ENCODE data around the gene SPOUT1. TPM values are rescaled to one million over a fixed set of nuclear protein-coding genes. Genes with fewer than 3 reads are reported as not detected.

Gene SPOUT1
- total and polyA plus RNA-seq, 3 experiments from 2014 or later: 77.3 to 143 (median 137) TPM

DNA sequence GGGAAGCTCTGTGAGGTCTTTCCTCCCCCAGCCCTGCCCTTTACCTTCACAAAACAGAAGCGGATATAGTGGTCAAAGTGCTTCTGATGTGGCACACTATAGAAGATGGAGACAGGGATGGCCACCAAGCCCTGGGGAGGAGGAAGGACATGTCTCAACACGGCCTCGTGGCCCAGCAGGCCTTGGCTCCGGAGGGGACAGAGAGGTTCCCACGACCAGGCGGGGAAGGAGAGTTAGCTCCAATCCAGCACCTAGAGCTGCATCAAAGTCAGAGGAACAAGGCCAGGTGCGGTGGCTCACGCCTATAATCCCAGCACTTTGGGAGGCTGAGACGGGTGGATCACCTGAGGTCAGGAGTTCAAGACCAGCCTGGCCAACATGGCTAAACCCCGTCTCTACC lies 4.1 kb upstream of the SPOUT1 start:
- Mint-ChIP-seq H3K4me3 (no peak overlapping the region), H3K9me3 (no peaks in the 10 kb centered on the region), H3K27ac (no peak overlapping the region), H3K27me3 (peaks cover 0 to 3% of the 10 kb centered on the region in 2 donors), H3K4me1 (peaks cover 11 to 15% (median 13%) of the 10 kb centered on the region in 3 donors), H3K36me3 (peaks cover 0 to 32% (median 0%) of the 10 kb centered on the region in 3 donors)
- DNase-seq: no peak
- Histone ChIP-seq H3K36me3 (ENCODE audit: insufficient read depth, low read length) (no peaks in the 10 kb centered on the region), H3K4me3 (ENCODE audit: low read length) (no peak overlapping the region), H3K27ac (ENCODE audit: low read depth, low read length) (no peak overlapping the region), H3K27me3 (ENCODE audit: insufficient read depth, low read length, poor library complexity, severe bottlenecking) (no peaks in the 10 kb centered on the region), H3K4me1 (ENCODE audit: insufficient read depth, low read length) (peaks cover 12% of the 10 kb centered on the region), H3K9me3 (ENCODE audit: low read length) (no peaks in the 10 kb centered on the region)
- CTCF ChIA-PET: no interaction called here
- POLR2A ChIA-PET: no interaction called here

DNA sequence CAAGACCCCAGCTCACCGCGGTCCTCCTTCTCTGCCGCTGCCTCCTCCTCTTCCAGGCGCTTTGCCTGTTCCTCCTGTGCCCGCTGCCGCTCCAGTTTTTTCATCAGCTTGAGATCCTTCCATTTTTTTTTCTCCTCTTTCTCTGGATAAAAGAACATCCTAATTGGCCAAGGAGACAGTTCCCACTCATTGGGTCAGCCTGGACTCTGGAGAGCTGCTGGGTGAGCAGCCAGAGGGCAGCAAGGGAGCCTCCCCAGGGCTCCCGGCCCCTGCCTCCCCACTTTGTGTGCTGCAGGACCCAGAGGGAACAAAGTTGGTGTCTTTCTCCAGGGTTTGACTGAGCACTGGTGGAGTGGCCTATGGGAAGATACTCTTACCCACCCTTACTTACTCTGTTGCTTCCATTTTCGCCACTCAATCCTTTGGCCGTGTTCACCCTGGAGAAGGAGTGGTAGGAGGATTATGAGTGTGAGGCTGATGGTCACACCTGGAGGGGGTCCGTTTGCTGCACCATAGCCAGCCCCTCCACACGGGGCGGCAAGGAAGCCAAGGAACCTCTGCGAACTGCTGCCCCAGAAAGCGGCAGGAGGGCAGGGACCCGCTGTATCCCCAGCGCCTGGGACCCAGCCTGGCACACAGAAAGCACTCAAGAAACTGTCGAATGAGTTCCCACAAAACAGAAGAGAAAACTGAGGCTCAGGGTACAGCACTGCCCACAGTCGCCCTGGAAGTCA lies 708 bp downstream of the SPOUT1 start:
- peaks cover 0 to 57% (median 0%) of the 10 kb centered on the region in 3 donors for H3K36me3 Mint-ChIP-seq
- CTCF ChIA-PET: interaction anchor here (0.6 to 2.5 kb wide), 3 partner anchors 10 to 191 kb away, joined by 3 to 28 read pairs (median 3); partner anchors contain the start of gene ENDOG
- H3K36me3 ChIP-seq (ENCODE audit: insufficient read depth, low read length): peaks cover 14% of the 10 kb centered on the region
- H3K4me3 Mint-ChIP-seq: peak overlapping the region; percentile 91 to 99 (median 93)
- peaks cover 17% of the 10 kb centered on the region for H3K4me1 ChIP-seq (ENCODE audit: insufficient read depth, low read length)
- peak overlapping the region; percentile 62 to 96 (median 91) for H3K27ac Mint-ChIP-seq
- H3K27ac ChIP-seq (ENCODE audit: low read depth, low read length): peak overlapping the region; percentile 67
- H3K27me3 Mint-ChIP-seq: peaks cover 0 to 6% of the 10 kb centered on the region in 2 donors
- POLR2A ChIA-PET: interaction anchor here (2.5 kb wide), 1 partner anchor 10 kb away, joined by 39 read pairs; the partner anchor contains the start of gene ENDOG
- no peaks in the 10 kb centered on the region for H3K9me3 ChIP-seq (ENCODE audit: low read length)
- no peaks in the 10 kb centered on the region for H3K27me3 ChIP-seq (ENCODE audit: insufficient read depth, low read length, poor library complexity, severe bottlenecking)
- no peaks in the 10 kb centered on the region for H3K9me3 Mint-ChIP-seq
- peak overlapping the region; percentile 94 for H3K4me3 ChIP-seq (ENCODE audit: low read length)
- H3K4me1 Mint-ChIP-seq: peaks cover 20 to 24% (median 21%) of the 10 kb centered on the region in 3 donors
- no peak for DNase-seq

DNA sequence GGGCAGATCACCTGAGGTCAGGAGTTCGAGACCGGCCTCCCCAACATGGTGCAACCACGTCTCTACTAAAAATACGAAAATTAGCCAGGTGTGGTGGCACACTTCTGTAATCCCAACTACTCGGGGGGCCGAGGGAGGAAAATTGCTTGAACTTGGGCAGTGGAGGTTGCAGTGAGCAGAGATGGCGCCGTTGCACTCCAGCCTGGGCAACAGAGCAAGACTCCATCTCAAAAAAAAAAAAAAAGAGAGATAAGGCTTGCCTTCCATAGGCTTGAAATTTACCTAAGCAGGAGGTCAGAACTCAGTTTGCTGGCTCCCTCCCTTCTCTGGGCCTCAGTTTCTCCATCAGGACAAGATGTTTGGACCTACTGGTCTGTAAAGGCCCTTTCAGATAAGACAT lies 1.3 kb downstream of the SPOUT1 start:
- H3K27ac ChIP-seq (ENCODE audit: low read depth, low read length): no peak overlapping the region
- Mint-ChIP-seq H3K36me3 (peaks cover 0 to 59% (median 0%) of the 10 kb centered on the region in 3 donors), H3K27me3 (peaks cover 0 to 6% of the 10 kb centered on the region in 2 donors), H3K4me1 (peaks cover 20 to 24% (median 21%) of the 10 kb centered on the region in 3 donors), H3K4me3 (peak overlapping the region; percentile 91 to 99 (median 93)), H3K9me3 (no peaks in the 10 kb centered on the region), H3K27ac (peak overlapping the region in 7 of 8 donors; percentile 62 to 96 (median 90))
- H3K4me3 ChIP-seq (ENCODE audit: low read length): no peak overlapping the region
- no peaks in the 10 kb centered on the region for H3K27me3 ChIP-seq (ENCODE audit: insufficient read depth, low read length, poor library complexity, severe bottlenecking)
- no peak for DNase-seq
- ChIA-PET POLR2A (interaction anchor here (2.5 kb wide), 1 partner anchor 9 kb away, joined by 39 read pairs; the partner anchor contains the start of gene ENDOG), CTCF (interaction anchor here (0.6 to 2.2 kb wide), 2 partner anchors 10 to 192 kb away, joined by 3 to 10 read pairs; partner anchors contain the start of gene ENDOG)
- H3K4me1 ChIP-seq (ENCODE audit: insufficient read depth, low read length): peaks cover 17% of the 10 kb centered on the region
- H3K36me3 ChIP-seq (ENCODE audit: insufficient read depth, low read length): peaks cover 14% of the 10 kb centered on the region
- H3K9me3 ChIP-seq (ENCODE audit: low read length): no peaks in the 10 kb centered on the region

DNA sequence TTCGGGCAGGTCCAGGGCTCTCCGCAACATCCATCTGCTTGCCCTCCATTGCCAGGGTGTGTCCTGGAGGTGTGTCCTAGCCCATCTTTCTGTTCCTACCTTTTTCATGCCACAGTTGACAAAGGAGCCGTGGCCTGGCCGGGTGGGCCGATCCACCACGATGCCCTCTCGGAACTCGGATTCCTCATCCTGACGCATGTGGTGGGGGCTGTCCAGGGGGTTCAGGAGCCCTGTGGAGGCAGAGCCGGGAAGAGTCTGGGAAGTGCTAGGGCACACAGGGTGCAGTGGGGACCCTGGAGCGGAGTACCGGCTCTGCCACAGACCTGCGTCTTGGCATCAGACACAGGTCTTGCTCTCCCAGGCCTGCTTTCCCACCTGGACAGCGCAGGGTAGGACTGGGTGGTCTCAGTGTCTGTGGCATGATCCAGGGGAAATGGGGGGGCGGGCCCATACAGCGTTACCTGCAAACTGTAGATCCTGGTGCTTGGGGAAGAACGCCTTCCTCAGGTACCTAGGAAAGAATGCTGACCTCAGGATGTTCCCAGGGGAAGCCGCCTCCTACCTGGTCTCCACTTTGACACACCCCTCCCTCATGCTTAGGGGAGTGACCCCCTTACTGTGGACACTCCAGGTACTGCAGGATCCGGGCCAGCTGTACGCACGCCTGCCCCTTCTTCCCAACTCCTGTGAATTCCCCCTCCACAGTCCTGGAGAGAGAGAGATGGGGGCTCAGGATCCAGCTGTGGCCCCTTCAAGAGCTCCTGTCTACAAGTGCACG lies 3.5 kb downstream of the SPOUT1 start:
- H3K27me3 Mint-ChIP-seq: peaks cover 0 to 6% of the 10 kb centered on the region in 2 donors
- no peaks in the 10 kb centered on the region for H3K27me3 ChIP-seq (ENCODE audit: insufficient read depth, low read length, poor library complexity, severe bottlenecking)
- CTCF ChIA-PET: interaction anchor here (2.2 kb wide), 1 partner anchor 8 kb away, joined by 10 read pairs; the partner anchor contains the start of gene ENDOG
- H3K9me3 Mint-ChIP-seq: no peaks in the 10 kb centered on the region
- H3K4me3 Mint-ChIP-seq: peak overlapping the region in 2 of 7 donors; percentile 25 to 30
- no peaks in the 10 kb centered on the region for H3K9me3 ChIP-seq (ENCODE audit: low read length)
- H3K27ac ChIP-seq (ENCODE audit: low read depth, low read length): no peak overlapping the region
- H3K36me3 ChIP-seq (ENCODE audit: insufficient read depth, low read length): peaks cover 19% of the 10 kb centered on the region
- DNase-seq: no peak
- POLR2A ChIA-PET: interaction anchor here (0.5 to 1.2 kb wide), 3 partner anchors 8 to 30 kb away, joined by 3 to 5 read pairs (median 3); partner anchors contain the start of gene ENDOG
- H3K4me1 Mint-ChIP-seq: peaks cover 21 to 28% (median 23%) of the 10 kb centered on the region in 3 donors
- peaks cover 0 to 75% (median 0%) of the 10 kb centered on the region in 3 donors for H3K36me3 Mint-ChIP-seq
- H3K27ac Mint-ChIP-seq: peak overlapping the region in 2 of 8 donors; percentile 22 to 63
- peaks cover 17% of the 10 kb centered on the region for H3K4me1 ChIP-seq (ENCODE audit: insufficient read depth, low read length)
- no peak overlapping the region for H3K4me3 ChIP-seq (ENCODE audit: low read length)

DNA sequence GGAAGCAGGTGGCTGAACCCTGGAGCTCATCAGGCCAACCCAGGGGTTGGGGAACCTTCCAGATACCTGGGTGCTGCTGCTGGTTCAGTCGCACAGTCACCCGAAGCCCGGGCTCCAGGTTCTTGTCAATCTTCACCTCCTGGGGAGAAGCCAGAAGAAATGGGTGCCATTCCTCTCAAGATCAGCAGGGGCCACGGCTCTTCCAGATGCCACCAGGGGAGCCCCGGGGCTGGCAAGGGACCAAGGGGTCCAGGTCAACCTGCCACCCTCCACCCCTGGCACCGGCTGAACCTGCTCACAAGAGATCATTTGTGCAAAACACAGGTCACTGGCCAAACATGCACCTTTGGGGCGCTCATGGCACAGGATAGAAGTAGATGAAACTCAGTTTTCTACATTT lies 4.7 kb downstream of the SPOUT1 start:
- ChIA-PET POLR2A (no interaction called here), CTCF (no interaction called here)
- peaks cover 13% of the 10 kb centered on the region for H3K4me1 ChIP-seq (ENCODE audit: insufficient read depth, low read length)
- DNase-seq: no peak
- Mint-ChIP-seq H3K36me3 (peaks cover 0 to 77% (median 0%) of the 10 kb centered on the region in 3 donors), H3K4me1 (peaks cover 19 to 30% (median 24%) of the 10 kb centered on the region in 3 donors), H3K27ac (peak overlapping the region in 1 of 8 donors; percentile 14), H3K9me3 (no peaks in the 10 kb centered on the region), H3K27me3 (peaks cover 0 to 6% of the 10 kb centered on the region in 2 donors), H3K4me3 (peak overlapping the region in 2 of 7 donors; percentile 40 to 61)
- peaks cover 19% of the 10 kb centered on the region for H3K36me3 ChIP-seq (ENCODE audit: insufficient read depth, low read length)
- H3K9me3 ChIP-seq (ENCODE audit: low read length): no peaks in the 10 kb centered on the region
- H3K27ac ChIP-seq (ENCODE audit: low read depth, low read length): no peak overlapping the region
- no peak overlapping the region for H3K4me3 ChIP-seq (ENCODE audit: low read length)
- H3K27me3 ChIP-seq (ENCODE audit: insufficient read depth, low read length, poor library complexity, severe bottlenecking): no peaks in the 10 kb centered on the region

DNA sequence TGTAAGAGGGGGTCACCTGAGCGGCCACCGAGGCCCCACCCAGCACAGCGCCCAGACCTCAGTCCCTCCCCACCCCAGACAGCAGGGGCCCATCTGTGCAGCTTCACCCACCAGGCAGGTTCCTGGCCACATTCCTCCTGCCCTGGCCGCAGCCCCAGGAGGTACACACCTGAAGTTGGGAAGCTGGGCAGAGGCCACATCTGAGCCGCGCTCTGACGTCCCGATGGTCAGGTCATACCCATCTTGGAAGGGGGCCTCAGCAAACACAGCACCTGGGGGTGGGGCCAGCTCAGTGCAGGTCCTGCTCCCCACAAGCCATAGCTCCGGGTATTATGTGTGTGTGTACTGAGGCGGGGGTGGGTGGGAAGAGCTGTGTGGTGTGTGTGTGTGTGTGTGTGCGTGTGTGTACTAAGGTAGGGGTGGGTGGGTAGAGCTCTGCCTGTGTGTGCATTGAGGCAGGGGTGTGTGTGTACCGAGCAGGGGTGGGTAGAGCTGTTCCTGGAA lies 5.6 kb downstream of the SPOUT1 start:
- H3K9me3 ChIP-seq (ENCODE audit: low read length): no peaks in the 10 kb centered on the region
- DNase-seq: no peak
- Mint-ChIP-seq H3K4me1 (peaks cover 20 to 31% (median 27%) of the 10 kb centered on the region in 3 donors), H3K36me3 (peaks cover 0 to 73% (median 0%) of the 10 kb centered on the region in 3 donors), H3K9me3 (no peaks in the 10 kb centered on the region), H3K4me3 (peak overlapping the region in 1 of 7 donors; percentile 40), H3K27me3 (peaks cover 0 to 4% of the 10 kb centered on the region in 2 donors), H3K27ac (no peak overlapping the region)
- ChIA-PET POLR2A (no interaction called here), CTCF (no interaction called here)
- H3K36me3 ChIP-seq (ENCODE audit: insufficient read depth, low read length): peaks cover 19% of the 10 kb centered on the region
- no peak overlapping the region for H3K4me3 ChIP-seq (ENCODE audit: low read length)
- H3K27me3 ChIP-seq (ENCODE audit: insufficient read depth, low read length, poor library complexity, severe bottlenecking): no peaks in the 10 kb centered on the region
- H3K27ac ChIP-seq (ENCODE audit: low read depth, low read length): no peak overlapping the region
- H3K4me1 ChIP-seq (ENCODE audit: insufficient read depth, low read length): peaks cover 15% of the 10 kb centered on the region

DNA sequence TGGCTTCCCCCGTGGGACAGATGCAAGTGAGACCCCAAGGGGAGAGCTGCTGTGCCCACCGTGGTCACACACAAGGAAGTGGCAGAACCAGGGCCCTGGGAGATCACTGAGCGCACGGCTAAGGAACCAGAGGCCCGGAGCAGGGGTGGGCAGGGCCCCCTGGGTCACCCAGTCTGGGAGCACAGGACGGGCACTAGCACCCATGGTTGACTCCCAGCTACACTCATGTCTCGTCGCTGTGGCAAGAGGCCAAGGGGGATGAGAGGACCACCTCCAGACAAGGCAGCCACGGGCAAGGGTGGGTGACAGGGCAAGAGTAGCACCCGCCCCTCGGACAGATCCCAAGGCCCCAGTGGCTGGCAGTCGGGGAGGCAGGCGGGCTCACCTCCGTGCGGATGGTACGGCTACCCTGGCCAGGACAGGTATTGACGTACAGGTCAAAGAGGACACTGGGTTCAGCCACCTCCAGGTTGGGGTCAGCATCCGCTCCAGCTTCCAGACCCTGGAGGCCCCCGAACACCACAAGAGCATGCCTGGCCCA lies 6.2 kb downstream of the SPOUT1 start:
- POLR2A ChIA-PET: no interaction called here
- Mint-ChIP-seq H3K27ac (peak overlapping the region in 1 of 8 donors; percentile 14), H3K36me3 (peaks cover 0 to 68% (median 0%) of the 10 kb centered on the region in 3 donors), H3K4me3 (peak overlapping the region in 1 of 7 donors; percentile 20), H3K4me1 (peaks cover 15 to 26% (median 22%) of the 10 kb centered on the region in 3 donors), H3K27me3 (peaks cover 0 to 3% of the 10 kb centered on the region in 2 donors), H3K9me3 (no peaks in the 10 kb centered on the region)
- CTCF ChIA-PET: no interaction called here
- Histone ChIP-seq H3K4me1 (ENCODE audit: insufficient read depth, low read length) (peaks cover 10% of the 10 kb centered on the region), H3K36me3 (ENCODE audit: insufficient read depth, low read length) (peaks cover 19% of the 10 kb centered on the region), H3K27me3 (ENCODE audit: insufficient read depth, low read length, poor library complexity, severe bottlenecking) (no peaks in the 10 kb centered on the region), H3K9me3 (ENCODE audit: low read length) (no peaks in the 10 kb centered on the region), H3K4me3 (ENCODE audit: low read length) (no peak overlapping the region), H3K27ac (ENCODE audit: low read depth, low read length) (no peak overlapping the region)
- DNase-seq: no peak
